ENCODE data around the gene CMYA5.
"Not testable (repeated sequence)": the region's sequence is repeated elsewhere in the genome, so short reads cannot be mapped to it uniquely, and the experiment has no call there.

The CMYA5 gene

DNA sequence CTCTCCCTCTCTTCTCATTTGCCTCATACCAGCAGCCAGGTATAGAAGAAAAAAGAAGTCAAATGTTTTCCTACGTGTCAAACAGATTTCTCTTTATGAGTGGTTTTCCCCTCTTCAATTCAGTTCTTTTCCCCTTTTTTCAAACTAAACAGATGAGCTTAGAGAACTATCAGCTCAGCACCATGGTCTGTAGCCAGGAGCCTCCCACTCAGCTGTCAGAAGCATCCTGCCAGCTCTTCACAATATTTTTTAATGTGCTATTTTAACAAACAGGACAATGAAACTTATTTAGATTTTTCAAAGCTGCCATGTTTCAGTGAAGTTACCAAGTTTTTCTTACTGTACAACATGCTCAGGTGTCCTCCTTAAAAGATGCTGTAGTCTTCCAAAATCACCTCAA is 63.5 kb downstream of the CMYA5 start:
- no peak for DNase-seq

DNA sequence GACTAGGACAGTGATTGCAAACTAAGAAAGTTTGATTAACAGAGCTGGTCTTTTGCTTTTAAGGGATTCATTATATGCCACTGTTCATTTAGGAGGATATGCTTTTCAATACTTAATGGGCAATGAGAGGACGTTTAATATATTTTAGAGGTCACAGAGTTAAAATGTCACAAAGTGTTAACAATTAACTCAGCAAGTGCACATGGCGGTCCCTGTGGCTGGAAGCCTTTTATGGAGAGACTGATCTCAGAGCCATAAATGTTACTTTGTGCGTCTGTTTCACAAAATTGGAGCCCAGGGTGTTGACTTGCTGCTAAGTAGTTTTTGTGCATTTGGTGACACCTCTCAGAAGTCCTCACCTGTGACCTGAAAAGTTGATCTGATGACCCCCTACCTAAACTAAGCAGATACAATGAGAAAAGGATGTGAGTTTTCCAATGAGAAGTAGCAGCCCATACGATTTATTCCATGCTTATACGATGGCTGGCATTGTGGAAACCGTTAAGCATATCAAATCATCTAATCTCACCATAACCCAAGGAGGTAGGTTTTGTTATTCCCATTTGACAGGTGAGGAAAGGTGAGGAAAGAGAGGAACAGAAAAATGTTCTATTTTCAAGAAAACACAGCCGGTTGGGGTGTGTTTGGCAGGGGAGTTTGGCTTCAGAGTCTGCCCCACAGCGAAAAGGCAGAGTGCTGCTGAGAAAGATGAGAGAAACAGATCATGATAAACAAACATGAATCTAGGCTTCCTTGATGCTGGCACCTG is 64.4 kb downstream of the CMYA5 start:
- no peak for DNase-seq

DNA sequence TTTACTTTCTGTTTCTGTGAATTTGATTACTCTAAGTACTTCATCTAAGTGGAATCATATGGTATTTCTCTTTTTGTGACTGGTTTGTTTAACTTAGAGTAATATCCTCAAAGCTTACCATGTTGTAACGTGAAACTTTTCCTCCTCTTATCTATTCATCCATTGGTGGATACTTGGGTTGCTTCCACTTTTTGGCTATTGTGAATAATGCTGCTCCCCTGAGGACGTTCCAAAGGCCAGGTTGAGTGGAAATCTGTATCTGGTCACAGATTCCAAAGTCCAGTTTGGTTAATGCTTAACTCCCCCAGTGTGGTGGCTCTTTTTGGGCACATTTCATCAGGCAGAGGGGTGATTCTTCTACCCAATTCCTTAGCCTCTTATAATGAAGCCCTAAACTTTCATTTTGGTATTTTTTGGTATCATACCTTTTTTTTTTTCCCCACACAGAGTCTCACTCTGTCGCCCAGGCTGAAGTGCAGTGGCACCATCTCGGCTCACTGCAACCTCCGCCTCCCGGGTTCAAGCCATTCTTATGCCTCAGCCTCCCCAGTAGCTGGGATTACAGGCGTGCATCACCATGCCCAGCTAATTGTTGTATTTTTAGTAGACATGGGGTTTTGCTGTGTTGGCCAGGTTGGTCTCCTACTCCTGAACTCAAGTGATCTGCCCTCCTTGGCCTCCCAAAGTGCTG is 65.4 kb downstream of the CMYA5 start:
- no peak for DNase-seq

DNA sequence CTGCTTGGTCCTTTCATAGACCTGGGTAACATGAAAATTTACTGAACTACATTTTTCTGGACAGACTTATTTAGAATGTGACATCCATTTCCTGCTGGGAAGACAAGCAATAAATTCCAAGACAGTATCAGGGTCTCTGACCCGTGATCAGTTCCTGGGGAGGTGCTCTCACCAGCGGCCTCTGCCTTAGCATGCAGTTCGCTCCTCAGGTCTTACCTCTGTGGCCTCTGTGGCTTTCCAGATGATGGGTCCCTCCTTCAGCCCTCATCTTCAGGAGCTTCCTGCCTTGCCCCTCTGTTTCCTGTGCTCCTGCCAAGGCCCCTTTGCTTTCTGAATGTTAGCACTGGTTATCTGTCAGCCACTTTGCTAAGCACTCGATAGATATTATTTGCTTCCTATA is 66.4 kb downstream of the CMYA5 start:
- DNase-seq = no peak

DNA sequence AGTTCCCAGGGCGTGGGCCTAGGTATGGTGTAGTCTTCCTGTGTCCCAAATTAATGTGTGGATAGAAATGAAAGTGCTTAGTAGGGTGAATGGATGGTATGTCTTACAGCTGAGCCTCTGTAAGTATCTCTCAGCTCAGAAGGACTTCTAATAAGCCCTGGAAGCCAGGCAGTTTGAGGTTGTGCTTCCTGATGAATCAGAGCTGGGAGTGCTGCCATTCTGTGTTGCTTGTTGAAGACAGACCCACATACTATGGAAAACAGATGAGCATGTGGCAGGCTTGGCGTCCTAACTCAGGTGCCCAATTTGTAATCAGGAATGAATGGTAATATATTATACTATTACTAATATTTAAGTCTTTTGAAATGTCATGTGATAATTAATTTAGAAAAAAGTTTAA is 69.8 kb downstream of the CMYA5 start:
- DNase-seq = no peak

DNA sequence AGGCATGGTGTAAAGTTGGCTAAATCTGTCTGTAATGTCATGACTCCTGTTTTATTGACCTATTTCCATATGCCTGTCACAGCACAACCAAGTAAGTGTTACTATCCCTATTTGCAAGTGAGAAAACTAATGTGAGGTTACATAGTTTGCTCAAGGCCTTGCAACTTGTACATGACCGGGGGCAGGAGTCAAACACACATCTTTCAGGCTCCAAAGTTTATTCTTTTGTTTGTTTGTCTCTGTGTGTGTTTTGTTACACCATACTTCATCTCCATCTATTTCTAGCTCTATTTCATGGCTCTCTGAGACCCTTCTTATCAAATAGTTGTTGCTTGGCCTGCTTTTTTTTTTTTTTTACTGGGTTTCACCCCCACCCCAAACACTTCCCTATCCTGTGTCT is 70.2 kb downstream of the CMYA5 start:
- DNase-seq = no peak

DNA sequence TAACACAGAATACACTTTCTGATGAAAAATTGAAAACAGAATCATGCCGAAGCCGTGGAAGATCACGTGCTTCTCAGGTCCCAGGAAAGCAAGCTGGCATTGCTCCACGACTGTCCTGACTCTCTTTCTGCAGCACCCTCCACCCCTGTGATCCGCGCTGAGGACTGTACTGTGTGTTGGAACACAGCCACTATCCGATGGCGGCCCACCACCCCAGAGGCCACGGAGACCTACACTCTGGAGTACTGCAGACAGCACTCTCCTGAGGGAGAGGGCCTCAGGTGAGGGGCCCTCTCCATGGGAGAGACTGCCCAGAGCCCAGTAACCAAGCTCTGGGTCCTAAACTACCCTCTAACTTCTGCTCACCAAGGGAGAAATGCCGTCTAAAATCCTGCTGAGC is 73.3 kb downstream of the CMYA5 start:
- no peak for DNase-seq

DNA sequence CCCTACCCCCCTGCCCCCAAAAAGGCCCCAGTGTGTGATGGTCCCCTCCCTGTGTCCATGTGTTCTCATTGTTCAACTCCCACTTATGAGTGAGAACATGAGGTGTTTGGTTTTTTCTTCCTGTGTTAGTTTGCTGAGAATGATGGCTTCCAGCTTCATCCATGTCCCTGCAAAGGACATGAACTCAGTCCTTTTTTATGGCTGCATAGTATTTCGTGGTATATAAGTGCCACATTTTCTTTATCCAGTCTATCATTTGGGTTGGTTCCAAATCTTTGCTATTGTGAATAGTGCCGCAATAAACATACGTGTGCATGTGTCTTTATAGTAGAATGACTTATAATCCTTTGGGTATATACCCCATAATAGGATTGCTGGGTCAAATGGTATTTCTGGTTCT is 74.5 kb downstream of the CMYA5 start:
- not testable (repeated sequence) for DNase-seq

DNA sequence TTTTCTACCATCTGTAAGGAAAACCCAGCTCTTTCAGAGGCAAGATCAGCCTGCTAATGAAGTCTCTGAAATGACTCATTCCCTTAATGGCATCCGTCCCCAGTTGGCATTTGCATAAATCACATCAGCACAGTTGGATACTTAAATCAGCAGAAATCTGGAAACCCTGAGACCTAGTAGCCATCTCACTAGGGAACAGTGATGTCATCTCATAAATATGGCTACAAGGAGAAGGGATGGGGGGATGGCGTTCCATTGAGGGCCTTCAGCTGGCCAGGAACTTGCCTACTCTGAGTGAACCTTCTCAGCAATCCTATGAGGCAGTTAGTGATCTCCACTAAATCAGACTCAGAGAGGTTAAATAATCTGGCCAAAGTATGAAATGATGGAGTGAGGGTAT is 81.8 kb downstream of the CMYA5 start:
- no peak for DNase-seq

DNA sequence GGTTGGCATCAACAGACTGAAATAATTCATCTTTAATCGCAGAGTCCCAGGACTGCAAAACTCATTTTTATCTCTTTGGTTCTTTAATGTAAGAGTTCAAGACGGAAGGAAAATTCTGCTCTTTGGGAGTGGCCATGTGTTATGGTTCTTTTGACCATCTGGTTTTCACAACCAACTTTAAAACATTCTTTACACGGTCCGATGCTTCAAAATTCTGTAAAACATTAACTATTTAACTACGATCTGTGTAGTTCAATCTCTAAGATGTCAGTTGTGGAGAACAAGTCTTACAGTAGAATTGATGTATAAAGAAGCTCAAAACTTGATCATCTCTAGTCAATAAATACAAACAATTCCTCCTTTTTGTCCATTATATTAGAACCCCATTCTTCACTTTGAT is 83.0 kb downstream of the CMYA5 start:
- DNase-seq = no peak

DNA sequence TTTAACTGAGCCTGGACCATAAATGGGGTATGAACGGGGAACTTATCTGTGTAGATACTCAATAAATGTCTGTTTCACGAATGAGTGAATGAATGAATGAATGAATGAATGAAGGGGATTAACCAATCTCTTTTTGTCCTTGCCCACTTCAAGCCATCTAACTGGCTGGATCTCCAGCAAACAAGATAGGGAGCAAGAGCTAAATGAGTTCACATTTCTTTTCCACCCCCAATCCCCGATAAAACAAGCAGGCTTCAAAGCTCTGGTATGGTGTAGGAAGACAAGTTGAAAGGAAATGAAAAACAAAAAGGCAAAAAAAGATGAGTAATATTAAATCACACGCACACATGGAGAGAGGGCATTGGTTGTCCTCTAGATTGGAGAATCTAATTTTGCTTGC is 84.0 kb downstream of the CMYA5 start:
- no peak for DNase-seq

DNA sequence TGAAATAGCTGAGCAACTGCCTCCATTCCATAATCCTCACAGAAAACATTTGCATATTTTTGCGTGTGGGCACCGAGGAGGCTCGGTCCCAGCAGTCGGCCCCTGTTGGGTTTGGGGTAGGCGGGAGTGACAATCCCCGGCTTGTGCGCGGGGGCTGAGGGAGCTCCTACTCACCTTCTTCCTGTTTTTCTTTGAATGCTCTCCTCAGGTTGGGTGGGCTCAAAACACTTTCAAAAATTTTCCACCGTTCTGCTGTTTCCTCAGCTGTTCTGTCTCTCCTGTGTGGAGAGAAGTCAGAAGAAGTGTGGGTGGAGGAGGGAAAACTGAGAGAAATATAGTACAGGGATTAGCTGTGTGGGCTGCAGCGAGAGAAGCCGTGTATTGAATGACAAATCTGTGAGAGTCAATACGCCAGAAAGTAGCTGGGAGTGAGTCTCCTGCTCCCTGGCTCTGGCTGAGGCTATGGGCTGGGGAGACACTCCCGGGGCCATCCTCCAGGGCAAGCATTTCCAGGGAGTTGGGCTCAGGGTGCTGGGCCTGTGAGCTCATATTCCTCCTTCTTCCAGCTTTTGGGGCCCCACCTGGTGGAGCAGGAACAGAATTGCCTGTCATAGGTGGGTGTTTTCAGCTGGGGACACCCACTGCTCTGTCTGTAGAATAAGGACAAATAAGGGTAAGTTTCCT is 84.7 kb downstream of the CMYA5 start:
- peak; percentile 54 for DNase-seq

DNA sequence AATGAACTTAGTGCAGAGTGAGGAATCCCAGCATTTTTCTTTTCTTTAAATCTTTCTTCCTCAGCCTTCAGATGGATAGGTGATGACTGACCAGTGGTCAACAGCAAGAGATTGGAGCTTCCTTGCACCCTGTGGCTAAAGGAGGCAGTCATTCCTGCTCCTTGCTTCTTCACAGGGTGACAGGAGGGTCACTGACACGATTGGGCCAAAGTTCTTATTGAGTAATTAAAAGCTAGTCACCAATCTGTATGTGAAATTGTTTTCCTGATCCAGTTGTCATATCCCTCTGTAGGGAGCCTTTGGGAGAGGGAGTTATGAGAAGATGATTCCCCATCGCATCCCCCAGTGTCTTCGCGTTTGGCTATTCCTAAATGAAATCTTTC is 85.2 kb downstream of the CMYA5 start:
- DNase-seq = no peak

DNA sequence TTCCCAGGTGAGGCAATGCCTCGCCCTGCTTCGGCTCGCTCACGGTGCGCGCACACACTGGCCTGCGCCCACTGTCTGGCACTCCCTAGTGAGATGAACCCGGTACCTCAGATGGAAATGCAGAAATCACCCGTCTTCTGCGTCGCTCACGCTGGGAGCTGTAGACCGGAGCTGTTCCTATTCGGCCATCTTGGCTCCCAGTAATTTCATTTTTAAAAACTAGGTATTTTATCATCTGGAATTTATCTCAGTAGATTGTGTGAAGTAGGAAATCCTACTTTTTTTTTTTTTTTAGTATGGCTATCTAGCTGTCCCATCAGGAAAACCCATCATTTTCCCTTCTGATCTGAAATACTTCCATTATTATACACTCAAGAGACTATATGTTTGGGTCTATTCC is 95.1 kb downstream of the CMYA5 start:
- DNase-seq = not testable (repeated sequence)

DNA sequence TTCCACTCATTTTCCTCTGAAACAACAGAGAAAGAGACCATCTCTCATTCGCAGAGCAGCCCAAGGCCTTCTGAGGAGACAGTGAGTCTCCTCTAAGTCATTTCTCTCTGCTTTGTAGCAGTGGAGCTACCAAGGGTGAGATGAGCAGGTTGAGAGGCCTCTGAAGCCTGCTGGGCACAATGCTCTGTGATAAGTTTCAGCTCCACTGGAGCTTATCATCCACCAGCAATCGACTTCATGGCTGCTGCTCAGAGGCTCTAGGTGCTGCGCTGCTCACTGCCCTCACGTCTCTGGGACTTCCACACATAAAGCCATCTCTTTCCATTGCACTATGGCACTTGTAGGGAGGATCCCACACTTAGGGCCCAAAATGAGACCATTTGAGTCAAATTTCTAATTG is 96.3 kb downstream of the CMYA5 start:
- no peak for DNase-seq

DNA sequence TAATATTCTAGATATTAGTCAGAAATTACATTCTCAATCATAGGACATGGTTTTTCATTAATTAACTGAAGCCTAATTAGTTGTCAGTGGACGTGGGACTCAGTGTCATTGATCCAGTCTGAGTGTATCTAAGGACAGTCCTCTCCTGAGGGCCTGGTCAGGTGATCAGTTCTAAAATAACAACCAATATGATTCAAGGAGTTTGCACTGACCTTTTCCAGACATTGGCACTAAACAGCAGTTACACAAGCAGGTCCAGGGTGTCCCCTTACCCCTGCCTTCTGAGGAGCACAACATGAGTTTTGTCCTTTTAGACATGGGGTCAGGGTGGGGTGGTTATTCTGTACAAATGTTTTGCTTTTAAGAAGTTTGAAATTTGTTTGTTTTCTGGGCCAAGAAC is 97.8 kb downstream of the CMYA5 start:
- DNase-seq = no peak

DNA sequence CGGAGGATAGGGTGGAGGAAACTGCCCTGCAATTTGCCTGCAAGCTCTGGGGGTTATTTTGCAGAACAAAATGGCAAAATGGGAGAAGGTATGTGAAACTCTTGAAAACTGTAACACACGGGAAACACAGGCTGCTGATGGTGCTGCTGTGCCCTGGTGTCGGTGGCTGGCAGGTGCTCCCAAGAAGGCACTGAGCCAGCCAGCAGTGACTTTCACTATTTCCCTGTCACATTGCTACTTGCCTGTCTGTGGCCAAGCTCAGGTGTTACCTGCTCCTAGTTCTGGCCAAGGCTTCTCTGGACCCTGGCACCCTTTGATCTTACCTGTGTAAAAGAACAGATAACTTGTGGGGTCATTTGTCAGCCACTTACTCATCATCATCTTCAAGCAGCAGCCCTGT is 102.2 kb downstream of the CMYA5 start:
- DNase-seq = no peak

DNA sequence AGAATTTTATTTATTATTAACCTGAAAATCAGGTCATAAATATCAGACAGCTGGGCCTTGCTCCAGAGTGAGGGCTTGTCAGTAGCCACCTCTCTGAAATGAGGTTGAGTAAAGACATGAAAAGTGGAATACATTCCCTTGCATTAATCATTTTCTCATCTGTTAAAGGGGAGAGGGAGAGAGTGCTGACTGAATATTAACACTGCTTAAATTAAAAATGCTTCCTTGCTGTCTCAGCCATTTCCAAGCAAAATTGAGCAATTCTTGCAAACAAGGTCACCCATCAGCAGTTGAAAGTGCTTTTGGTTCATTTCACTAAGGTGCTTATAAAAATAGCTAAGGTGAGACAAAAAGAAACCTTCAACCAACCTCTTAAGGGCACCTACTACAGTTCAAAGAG is 102.8 kb downstream of the CMYA5 start:
- no peak for DNase-seq

DNA sequence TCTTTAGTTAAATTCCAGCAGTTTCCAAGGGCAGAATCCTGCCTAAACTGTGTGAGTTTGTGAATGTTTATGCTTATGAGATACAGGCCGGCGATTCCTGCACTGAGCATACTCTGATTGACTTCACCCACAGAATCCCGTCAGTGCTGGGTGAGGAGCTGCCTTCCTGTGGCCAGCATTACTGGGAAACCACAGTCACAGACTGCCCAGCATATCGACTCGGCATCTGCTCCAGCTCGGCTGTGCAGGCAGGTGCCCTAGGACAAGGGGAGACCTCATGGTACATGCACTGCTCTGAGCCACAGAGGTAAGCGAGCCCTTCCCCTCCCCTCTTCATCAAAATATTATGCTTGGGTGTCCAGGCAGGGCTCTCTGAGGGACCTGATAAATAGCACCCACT is 103.7 kb downstream of the CMYA5 start:
- peak; percentile 0 for DNase-seq

DNA sequence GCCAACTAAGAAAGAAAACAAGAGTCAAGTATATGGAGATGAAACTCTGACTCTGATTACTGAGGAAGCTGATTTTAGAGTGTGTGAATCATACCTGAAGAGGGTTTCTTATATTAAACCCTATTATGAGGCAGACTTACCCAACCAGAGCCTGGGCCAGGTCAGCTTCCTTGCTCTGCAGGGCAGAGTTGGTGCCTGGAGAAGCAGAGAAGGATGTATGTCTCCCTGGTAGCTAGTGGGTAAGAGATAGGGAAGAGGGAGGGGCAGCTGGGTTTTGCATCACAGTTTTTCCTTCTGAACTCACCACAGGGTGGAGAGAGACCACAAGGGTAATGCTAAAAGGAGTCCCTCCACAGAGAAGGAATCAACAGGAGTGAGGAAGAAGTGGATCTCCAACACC is 104.1 kb downstream of the CMYA5 start:
- peak; percentile 56 for DNase-seq

DNA sequence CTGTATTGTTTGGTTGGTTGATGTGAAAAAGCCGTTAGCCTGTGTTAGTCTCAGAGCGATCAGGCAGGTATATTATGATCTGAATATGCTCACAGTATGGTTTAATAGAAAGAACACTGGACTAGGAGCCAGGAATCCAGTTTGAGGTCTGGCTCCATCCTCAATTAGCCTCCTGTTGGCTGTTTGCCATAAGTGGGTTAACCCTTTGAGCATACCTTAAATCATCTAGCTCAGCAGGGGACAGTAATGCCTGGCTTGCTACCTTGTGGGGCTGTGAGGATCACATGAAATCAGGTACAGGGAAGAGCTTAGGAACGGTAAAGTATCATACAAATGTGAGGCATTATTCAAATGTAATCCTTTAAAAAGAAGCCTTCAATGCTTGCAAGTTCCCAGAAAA is 104.7 kb downstream of the CMYA5 start:
- DNase-seq = peak; percentile 84

DNA sequence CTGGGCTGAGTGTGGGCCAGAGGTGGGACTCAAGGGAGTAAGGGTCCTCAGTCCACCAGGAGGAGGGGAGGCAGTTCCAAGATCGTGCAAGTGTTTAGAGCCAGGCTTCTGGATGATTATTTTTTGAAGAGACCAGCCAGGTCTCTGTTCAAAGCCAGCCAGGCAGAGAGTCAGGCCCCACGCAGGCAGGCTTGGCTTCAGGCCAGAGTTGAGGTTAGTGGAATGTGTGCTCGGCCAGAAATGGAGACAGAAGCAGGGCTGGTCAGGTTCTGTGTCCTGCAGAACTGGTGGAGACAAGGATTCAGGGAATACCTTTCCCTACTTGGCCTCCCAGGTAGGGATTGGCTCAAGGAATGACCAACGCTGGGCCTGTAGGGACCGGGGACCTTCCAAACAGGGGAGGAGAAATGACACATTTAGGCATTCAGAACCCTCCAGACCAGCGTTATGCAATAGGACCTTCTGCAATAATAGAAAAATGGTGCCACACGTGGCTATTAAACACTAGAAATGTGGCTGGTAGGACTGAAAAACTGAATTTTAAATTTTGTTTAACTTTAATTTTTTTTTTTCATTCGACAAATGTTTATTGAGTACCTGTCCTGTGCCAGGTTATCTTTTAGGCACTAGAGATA is 106.2 kb downstream of the CMYA5 start:
- no peak for DNase-seq

DNA sequence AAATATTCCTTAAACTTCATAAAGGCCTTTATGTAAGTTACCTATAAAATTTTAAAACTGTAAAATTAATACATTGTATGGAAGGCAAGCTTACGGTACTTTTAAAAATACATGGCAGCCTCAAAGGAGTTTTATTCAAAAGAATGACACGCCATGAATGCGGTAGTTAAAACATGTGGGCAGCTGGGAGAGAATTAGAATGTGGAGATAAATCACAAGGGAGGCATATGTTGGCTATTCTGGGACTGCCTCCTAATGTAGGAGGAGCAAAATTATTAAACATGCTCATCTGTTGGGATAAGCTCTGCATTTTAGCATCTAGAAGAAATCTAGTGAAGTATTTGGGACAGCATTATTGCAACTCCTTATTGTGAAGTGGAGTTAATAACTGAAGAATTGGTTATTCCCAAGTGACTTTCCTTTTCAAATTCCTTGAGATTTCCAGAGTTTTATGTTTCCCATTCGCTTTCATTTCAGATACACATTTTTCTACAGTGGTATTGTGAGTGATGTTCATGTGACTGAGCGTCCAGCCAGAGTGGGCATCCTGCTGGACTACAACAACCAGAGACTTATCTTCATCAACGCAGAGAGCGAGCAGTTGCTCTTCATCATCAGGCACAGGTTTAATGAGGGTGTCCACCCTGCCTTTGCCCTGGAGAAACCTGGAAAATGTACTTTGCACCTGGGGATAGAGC is 109.4 kb downstream of the CMYA5 start:
- no peak for DNase-seq

Measured in NCI-H82 (cell line).